Stimulated activated CD4-positive, alpha-beta T cell treated with anti-CD3 and anti-CD28 coated beads, Interleukin-4, amount 100 ng/mL, for 4 hours (primary cell): ENCODE results near the gene TBX6.
"Not testable (repeated sequence)": the region's sequence is repeated elsewhere in the genome, so short reads cannot be mapped to it uniquely, and the experiment has no call there.

Experiments
- DNase-seq, 2 experiments: peaks; one replicate each; pipeline ENCODE4 v3.0.0-alpha.2; 2020

Gene TBX6

GRCh38 chr16:30065102-30065942, 26.4 kb downstream of the TBX6 start, which contains the start of gene ALDOA:
ALDOA (plus strand) TSS chr16:30065760; CDS start chr16:30066898, 1,138 bp downstream.
- peak; percentile 93 to 96 for DNase-seq

GRCh38 chr16:30064729-30065101, 27.0 kb downstream of the TBX6 start:
- DNase-seq: no peak

- DNase-seq: peak; percentile 65 to 72
Observed at GRCh38 chr16:30063893-30064728, 27.6 kb downstream of the TBX6 start.

- DNase-seq: no peak
Observed at GRCh38 chr16:30063278-30063892, 28.3 kb downstream of the TBX6 start.

- DNase-seq: no peak
Observed at GRCh38 chr16:30060836-30061554, 30.7 kb downstream of the TBX6 start.

- no peak for DNase-seq
Observed at GRCh38 chr16:30060346-30060745, 31.4 kb downstream of the TBX6 start.

GRCh38 chr16:30054959-30055553, 36.7 kb downstream of the TBX6 start:
- no peak for DNase-seq

GRCh38 chr16:30054451-30054850, 37.3 kb downstream of the TBX6 start:
- DNase-seq: no peak

- no peak for DNase-seq
Observed at GRCh38 chr16:30053376-30054015, 38.2 kb downstream of the TBX6 start.

GRCh38 chr16:30052671-30053372, 38.9 kb downstream of the TBX6 start:
- DNase-seq: peak; percentile 83 to 90

- no peak for DNase-seq
Observed at GRCh38 chr16:30051518-30051917, 40.2 kb downstream of the TBX6 start.

GRCh38 chr16:30049871-30050270, 41.9 kb downstream of the TBX6 start:
- DNase-seq: no peak

GRCh38 chr16:30046588-30046987, 45.1 kb downstream of the TBX6 start:
- no peak for DNase-seq

- no peak for DNase-seq
Observed at GRCh38 chr16:30046178-30046577, 45.5 kb downstream of the TBX6 start.

GRCh38 chr16:30041841-30042240, 49.9 kb downstream of the TBX6 start:
- DNase-seq: no peak

- not testable (repeated sequence) for DNase-seq
Observed at GRCh38 chr16:30040690-30041089, 51.0 kb downstream of the TBX6 start.

- no peak for DNase-seq
Observed at GRCh38 chr16:30040221-30040620, 51.5 kb downstream of the TBX6 start.
